ENCODE results near the gene PPA2.
"Not testable (repeated sequence)": the region's sequence is repeated elsewhere in the genome, so short reads cannot be mapped to it uniquely, and the experiment has no call there.

Gene PPA2

DNA sequence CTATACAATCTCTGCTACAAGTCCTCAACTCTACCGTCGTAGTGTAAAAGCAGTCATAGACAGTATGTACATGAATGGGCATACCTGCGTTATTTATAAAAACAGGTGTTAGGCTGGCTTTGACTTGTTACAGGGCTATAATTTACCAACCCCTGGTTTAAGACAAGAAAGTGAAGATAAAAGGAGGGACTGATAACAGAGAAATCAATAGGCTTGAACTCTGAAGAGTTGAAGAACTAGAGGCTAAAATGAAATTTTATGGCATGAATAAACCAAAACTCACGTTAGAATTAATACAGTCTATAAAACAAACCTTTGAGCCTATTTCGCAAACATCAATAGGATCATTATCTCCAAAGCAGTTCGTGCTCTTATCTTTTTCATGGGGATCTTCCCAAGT is 36.2 kb downstream of the PPA2 start:
- no peak for TF ChIP-seq GATA1 (IDR thresholded peaks at IDR 0.05; ENCODE audit: low read depth, low read length)
- no peak for TF ChIP-seq POLR2A (IDR thresholded peaks at IDR 0.05; ENCODE audit: low read length)
- DNase-seq = no peak

DNA sequence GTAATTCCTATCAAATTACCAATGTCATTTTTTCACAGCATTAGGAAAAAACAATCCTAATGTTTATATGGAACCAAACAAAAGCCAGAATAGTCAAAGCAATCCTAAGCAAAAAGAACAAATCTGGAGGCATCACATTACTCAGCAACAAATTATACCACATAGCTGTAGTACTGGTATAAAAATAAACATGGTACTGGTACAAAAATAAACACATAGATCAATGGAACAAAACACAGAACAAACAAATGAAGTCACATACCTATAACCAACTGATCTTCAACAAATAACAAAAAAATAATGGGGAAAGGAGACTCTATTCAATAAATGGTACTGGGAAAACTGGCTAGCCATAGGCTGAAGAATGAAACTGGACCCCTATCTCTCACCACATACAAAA is 37.4 kb downstream of the PPA2 start:
- DNase-seq = no peak
- TF ChIP-seq GATA1 (IDR thresholded peaks at IDR 0.05; ENCODE audit: low read depth, low read length) = no peak
- TF ChIP-seq POLR2A (IDR thresholded peaks at IDR 0.05; ENCODE audit: low read length) = no peak

DNA sequence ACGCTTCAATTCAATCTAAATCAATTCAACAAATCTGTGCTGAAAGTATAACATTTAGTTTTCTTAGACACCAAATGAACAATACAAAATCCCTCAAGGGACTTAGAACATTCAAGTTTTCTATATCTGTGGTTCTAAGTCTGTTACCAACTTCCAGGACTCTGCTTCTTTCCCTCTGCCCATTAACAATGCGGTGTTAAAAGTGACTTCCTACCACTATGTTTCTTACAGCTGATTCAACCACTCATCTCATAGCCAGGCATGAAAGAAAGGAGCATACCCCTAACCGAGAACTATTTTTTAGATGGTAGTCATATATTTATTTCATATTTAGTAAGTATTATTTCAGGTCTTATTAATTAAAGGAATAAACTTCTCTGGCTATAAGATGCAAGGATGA is 38.9 kb downstream of the PPA2 start:
- no peak for TF ChIP-seq GATA1 (IDR thresholded peaks at IDR 0.05; ENCODE audit: low read depth, low read length)
- TF ChIP-seq POLR2A (IDR thresholded peaks at IDR 0.05; ENCODE audit: low read length) = no peak
- DNase-seq = no peak

DNA sequence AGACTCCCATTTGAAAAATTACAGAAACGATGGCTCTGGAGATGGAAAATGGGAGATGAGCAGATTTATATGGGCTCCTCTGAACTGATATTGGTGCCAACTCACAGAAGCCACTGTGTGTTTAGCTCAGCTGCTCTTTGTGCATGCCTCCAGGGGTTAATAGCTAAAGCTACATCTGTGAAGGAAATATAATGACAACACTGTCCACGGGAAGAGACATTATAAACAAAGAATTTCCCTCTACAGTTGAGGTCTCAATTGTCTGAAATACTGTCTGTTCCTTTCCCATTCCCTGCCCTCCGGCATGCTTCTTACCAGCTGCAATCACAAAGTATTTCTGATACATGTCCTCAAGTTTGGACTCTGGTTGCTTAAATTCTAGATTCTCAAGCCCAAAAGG is 40.4 kb downstream of the PPA2 start:
- no peak for DNase-seq

DNA sequence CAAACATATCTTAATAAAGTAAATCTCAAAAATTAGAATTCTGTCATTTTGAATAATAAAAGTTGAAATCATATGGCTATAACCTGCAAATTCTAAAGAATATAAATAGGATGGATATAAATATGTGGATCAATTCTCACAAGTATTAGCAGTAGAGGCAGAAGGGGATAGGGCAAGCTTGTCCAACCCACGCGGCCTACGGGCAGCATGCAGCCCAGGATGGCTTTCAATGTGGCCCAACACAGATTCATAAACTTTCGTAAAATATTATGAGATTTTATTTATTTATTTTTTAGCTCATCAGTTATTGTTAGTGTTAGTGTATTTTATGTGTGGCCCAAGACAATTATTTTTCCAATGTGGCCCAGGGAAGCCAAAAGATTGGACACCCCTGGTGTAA is 41.4 kb downstream of the PPA2 start:
- no peak for TF ChIP-seq GATA1 (IDR thresholded peaks at IDR 0.05; ENCODE audit: low read depth, low read length)
- TF ChIP-seq POLR2A (IDR thresholded peaks at IDR 0.05; ENCODE audit: low read length) = no peak

More for the DNA sequence above, 40.4 kb downstream of the PPA2 start:
- no peak for TF ChIP-seq POLR2A (IDR thresholded peaks at IDR 0.05; ENCODE audit: low read length)
- no peak for TF ChIP-seq GATA1 (IDR thresholded peaks at IDR 0.05; ENCODE audit: low read depth, low read length)

DNA sequence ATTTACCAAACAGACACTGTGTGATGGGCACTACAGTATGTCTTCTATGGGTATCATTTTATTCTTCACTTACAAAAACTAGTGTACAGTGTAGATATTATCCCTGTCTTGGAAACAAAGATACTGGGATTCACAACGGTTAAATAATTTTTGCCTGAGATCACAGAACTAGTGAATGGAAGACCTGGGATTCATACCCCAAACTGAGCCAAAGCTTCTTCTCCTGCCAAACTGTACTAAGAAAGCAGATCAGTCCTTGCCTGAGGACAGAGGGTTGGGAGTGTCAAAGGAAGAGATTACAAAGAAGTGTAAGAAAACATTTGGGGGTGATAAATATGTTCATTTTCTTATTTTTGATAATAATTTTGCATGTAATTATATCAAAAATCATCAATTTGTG is 43.1 kb downstream of the PPA2 start:
- no peak for DNase-seq

More for the DNA sequence above, 41.4 kb downstream of the PPA2 start:
- no peak for DNase-seq

DNA sequence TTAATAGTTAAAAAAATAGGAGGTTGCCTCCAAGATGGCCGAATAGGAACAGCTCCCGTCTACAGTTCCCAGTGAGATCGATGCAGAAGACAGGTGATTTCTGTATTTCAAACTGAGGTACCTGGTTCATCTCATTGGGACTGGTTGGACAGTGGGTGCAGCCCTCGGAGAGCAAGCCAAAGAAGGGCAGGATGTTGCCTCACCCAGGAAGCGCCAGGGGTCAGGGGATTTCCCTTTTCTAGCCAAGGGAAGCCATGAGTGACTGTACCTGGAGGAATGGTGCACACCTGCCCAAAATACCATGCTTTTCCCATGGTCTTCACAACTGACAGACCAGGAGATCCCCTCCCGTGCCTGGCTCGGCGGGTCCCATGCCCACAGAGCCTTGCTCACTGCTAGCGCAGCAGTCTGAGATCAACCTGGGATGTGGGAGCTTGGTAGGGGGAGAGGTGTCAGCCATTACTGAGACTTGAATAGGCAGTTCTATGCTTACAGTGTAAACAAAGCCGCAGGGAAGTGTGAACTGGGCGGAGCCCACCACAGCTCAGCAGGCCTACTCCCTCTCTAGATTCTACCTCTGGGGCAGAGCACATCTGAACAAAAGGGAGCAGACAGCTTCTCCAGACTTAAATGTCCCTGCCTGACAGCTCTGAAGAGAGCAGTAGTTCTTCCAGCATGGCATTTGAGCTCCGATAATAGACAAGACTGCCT is 47.5 kb downstream of the PPA2 start:
- DNase-seq = no peak
- TF ChIP-seq GATA1 (IDR thresholded peaks at IDR 0.05; ENCODE audit: low read depth, low read length) (no peak), POLR2A (IDR thresholded peaks at IDR 0.05; ENCODE audit: low read length) (no peak)

More for the DNA sequence above, 43.1 kb downstream of the PPA2 start:
- TF ChIP-seq GATA1 (IDR thresholded peaks at IDR 0.05; ENCODE audit: low read depth, low read length) (no peak), POLR2A (IDR thresholded peaks at IDR 0.05; ENCODE audit: low read length) (no peak)

DNA sequence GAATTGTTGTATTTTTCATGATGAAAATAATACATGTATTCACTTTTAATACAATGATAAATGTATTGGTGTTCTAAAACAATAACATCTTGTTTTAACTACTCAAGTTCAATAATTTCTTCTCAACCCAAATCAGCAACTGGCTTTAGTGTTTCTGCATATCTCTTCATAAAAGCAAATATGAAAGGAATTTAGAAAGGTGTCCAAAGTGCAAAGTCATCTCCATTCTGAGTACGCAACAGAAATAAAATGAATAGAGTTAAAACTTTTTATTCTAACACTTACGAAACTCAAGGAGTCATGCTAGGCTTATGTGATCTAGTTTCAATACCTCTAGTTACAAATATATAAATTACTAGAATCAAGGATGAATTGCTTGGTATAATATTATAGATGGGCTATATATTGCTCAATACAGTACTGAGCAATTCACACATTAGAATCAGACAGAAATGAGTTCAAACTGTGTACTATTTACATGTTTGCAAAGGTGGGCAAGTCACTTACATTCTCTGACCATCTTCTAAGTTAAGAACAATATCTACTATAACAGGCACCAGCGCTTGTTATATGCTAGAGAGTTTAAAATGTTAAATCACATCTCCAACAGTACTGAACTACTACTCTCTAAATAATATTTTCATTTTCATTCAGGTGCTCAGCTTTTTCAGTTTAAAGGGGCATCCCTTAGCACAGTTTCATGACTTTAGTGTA is 51.5 kb downstream of the PPA2 start:
- TF ChIP-seq POLR2A (IDR thresholded peaks at IDR 0.05; ENCODE audit: low read length) = no peak
- TF ChIP-seq GATA1 (IDR thresholded peaks at IDR 0.05; ENCODE audit: low read depth, low read length) = no peak
- DNase-seq = no peak

DNA sequence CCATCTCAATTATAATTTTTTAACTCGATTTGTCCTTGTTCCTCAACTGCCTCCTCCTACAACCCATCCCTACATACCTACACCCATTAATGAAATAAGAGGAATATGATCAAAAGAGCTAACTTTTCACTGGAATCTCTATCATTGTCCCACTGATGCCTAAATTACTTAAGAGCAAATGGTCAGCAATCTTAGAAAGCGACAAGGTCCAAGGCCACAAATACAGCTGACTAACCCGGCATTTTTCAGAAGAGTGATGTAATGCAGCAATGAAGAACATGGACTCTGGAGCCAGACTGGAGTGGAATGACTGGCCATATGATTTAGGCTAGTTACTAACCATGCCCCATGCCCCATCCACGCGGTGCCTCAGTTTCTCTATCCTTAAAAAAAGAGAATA is 56.2 kb downstream of the PPA2 start:
- DNase-seq = no peak
- no peak for TF ChIP-seq GATA1 (IDR thresholded peaks at IDR 0.05; ENCODE audit: low read depth, low read length)
- no peak for TF ChIP-seq POLR2A (IDR thresholded peaks at IDR 0.05; ENCODE audit: low read length)

DNA sequence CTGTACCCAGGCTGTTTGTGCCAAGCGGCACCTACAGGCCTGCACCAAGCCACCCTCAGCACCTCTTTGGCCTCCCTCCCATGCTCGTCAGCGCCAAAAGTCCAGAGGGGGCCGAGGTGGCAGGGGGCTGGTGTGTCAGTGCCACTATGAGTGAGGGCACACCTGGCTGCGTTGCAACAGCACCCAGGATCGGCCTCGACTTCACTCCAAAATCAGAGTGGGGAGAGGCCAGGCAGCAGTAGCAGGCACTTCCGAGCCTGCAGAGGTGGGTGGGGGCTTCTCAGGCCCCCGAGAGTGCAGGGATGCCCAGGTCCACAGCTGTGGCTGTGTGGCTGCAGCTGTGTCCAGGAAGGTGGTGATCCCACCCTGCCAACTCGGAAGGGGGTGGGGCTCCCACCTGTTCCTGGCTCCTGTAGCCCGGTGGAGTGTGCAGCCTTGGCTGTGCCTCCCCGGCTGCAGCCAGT is 58.5 kb downstream of the PPA2 start:
- no peak for DNase-seq
- TF ChIP-seq POLR2A (IDR thresholded peaks at IDR 0.05; ENCODE audit: low read length) = no peak
- no peak for TF ChIP-seq GATA1 (IDR thresholded peaks at IDR 0.05; ENCODE audit: low read depth, low read length)

DNA sequence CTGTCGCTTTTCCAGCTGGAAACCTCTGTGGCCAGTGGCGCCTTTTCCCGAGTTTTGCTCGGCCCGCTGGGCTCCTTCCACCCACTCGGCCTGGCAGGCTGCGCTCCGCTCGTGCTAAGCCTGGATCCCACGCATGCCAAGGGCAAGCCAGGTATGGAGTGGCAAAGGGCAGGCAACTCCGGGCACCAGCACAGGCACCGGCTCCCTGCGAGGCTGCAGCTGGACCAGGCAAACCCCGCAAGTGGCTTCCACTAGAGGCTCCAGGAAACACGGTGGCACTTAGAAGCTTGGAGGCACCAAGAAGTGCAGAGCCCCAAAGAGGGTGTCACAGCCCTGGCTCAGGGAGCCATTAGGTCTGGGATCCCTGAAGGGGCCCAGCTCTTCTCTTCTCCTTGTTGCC is 59.5 kb downstream of the PPA2 start:
- TF ChIP-seq GATA1 (IDR thresholded peaks at IDR 0.05; ENCODE audit: low read depth, low read length) = no peak
- TF ChIP-seq POLR2A (IDR thresholded peaks at IDR 0.05; ENCODE audit: low read length) = no peak
- DNase-seq = no peak

DNA sequence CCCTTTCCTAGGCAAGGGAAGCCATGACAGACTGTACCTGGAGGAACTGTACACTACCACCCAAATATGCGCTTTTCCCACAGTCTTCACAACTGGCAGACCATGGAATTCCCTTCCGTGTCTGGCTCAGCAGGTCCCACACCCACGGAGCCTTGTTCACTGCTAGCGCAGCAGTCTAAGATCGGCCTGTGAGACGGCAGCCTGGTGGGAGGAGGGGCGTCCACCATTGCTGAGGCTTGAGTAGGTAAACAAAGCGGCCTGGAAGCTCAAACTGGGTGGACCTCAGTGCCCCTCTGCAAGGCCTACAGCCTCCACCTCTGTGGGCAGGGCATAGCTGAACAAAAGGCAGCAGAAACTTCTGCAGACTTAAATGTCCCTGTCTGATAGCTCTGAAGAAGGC is 64.7 kb downstream of the PPA2 start:
- DNase-seq = not testable (repeated sequence)

DNA sequence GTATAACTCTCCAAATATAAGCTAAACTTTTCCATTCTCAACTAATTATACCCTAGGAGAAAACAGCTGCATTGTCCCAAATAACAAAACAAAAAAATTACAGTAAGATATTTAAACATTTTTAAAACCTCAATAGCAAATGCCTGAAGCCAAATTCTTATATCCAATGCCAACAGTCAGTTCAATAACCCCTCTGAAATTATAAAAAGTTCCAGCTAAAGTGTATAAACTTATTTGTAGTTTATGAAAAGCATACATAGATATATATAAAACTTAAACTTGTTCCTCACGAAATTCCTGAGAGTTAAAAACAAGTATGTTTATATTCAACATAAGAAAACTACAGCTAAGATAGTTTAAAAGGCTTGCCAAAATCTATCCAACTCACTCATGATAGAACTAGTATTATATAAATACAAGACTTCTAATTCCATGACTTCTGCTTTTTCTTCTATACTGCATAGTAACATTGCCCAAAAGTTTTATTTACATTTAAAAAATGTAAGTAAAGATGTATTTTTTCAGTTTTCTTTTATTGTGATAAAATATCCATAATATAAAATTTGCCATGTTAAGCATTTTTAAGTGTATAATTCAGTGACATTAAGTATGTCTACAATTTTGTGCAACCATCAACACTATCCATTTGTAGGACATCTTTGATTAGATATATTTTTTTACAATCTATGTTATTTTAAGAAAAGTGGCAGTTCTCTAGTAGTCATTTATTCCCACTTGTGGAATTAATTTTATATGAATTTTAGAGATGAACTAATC is 72.8 kb downstream of the PPA2 start:
- no peak for DNase-seq
- TF ChIP-seq POLR2A (IDR thresholded peaks at IDR 0.05; ENCODE audit: low read length) = no peak
- TF ChIP-seq GATA1 (IDR thresholded peaks at IDR 0.05; ENCODE audit: low read depth, low read length) = no peak

DNA sequence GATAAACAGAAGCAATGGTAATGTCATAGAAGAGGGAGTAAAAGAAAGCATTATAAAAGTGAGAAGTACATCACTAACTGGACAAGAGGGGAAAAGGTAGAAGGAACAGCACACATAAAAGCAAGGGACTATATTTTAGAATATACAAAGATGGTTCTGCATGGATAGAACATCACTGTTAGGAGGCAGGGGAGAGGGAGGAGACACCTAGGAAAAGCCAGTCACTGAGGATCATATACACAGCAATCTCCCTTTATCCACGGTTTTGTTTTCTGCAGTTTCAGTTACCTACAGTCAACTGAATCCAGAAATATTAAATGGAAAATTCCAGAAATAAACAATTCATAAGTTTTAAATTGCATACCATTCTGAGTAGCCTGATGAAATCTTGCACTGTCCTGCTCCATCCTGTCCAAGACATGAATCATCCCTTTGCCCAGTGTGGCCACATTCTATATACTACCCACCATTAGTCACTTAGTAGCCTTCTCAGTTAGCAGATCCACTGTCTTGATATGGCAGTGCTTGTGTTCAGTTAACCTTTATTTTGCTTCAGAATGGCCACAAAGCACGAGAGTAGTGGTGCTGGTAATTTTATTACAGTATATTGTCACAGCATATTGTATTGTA is 74.2 kb downstream of the PPA2 start:
- TF ChIP-seq POLR2A (IDR thresholded peaks at IDR 0.05; ENCODE audit: low read length) (no peak), GATA1 (IDR thresholded peaks at IDR 0.05; ENCODE audit: low read depth, low read length) (no peak)
- no peak for DNase-seq

All from erythroblast (primary cell).